GM23338 (cell line): ENCODE measurements around the gene MFGE8. TPM values are rescaled to one million over a fixed set of nuclear protein-coding genes. Genes with fewer than 3 reads are reported as not detected.
"Not testable (repeated sequence)": the region's sequence is repeated elsewhere in the genome, so short reads cannot be mapped to it uniquely, and the experiment has no call there.

Experiments
- ATAC-seq: fragments of 200-7000 bp; cut with Tn5 transposase; 3 replicates; pipeline ENCODE4 v1.9.1; 2020
- DNase-seq: peaks from one replicate; pipeline ENCODE4 v3.0.0-alpha.2; 2015; ENCODE audit warnings: low spot score
- H2AFZ ChIP-seq: fragments of 200-600 bp; sonication (generic); 2 replicates; pipeline ENCODE4 v1.8.0; 2016; ENCODE audit warnings: antibody characterized with exemption, mild to moderate bottlenecking, moderate library complexity
- H3F3A ChIP-seq: fragments of 200-600 bp; sonication (generic); replicated peaks from 2 replicates; pipeline ENCODE4 v1.8.0; 2017; ENCODE audit warnings: antibody characterized with exemption, mixed run types, low read depth
- H3K27ac ChIP-seq: fragments of 200-600 bp; sonication (generic); 2 replicates; pipeline ENCODE4 v1.6.1; 2016; ENCODE audit warnings: low read depth
- H3K27me3 ChIP-seq: fragments of 200-600 bp; sonication (generic); 2 replicates; pipeline ENCODE4 v1.8.0; 2016; ENCODE audit warnings: mild to moderate bottlenecking, mixed run types, moderate library complexity; ENCODE audit not compliant: insufficient read depth
- H3K36me3 ChIP-seq: fragments of 200-600 bp; sonication (generic); 2 replicates; pipeline ENCODE4 v1.8.0; 2016; ENCODE audit warnings: mild to moderate bottlenecking; ENCODE audit not compliant: insufficient read depth
- H3K4me1 ChIP-seq: fragments of 200-600 bp; sonication (generic); 2 replicates; pipeline ENCODE4 v1.8.0; 2016; ENCODE audit warnings: mild to moderate bottlenecking, moderate library complexity; ENCODE audit not compliant: insufficient read depth
- H3K4me2 ChIP-seq: fragments of 200-600 bp; sonication (generic); 2 replicates; pipeline ENCODE4 v1.7.1; 2017; ENCODE audit warnings: mixed run types
- H3K4me3 ChIP-seq: fragments of 200-600 bp; sonication (generic); 2 replicates; pipeline ENCODE4 v1.6.1; 2016; ENCODE audit warnings: mixed run types
- H3K79me2 ChIP-seq: fragments of 200-600 bp; sonication (generic); replicated peaks from 2 replicates; pipeline ENCODE4 v1.8.0; 2017; ENCODE audit warnings: mild to moderate bottlenecking; ENCODE audit not compliant: insufficient read depth
- H3K9me2 ChIP-seq: fragments of 200-600 bp; sonication (generic); 2 replicates; pipeline ENCODE4 v1.8.0; 2017; ENCODE audit not compliant: insufficient read depth
- H4K20me1 ChIP-seq: fragments of 200-600 bp; sonication (generic); replicated peaks from 2 replicates; pipeline ENCODE4 v1.8.0; 2017; ENCODE audit warnings: mild to moderate bottlenecking; ENCODE audit not compliant: insufficient read depth
- H3K27ac Mint-ChIP-seq: 2 replicates; pipeline ENCODE4 v1.8.0; 2020; ENCODE audit warnings: inconsistent platforms, mild to moderate bottlenecking, moderate library complexity, mixed read lengths
- H3K27me3 Mint-ChIP-seq: 3 replicates; pipeline ENCODE4 v1.8.0; 2022; ENCODE audit warnings: low read depth, mild to moderate bottlenecking, moderate library complexity, mixed read lengths, inconsistent platforms; ENCODE audit not compliant: insufficient read depth, poor library complexity
- H3K36me3 Mint-ChIP-seq: 3 replicates; pipeline ENCODE4 v1.8.0; 2021; ENCODE audit warnings: low read depth, mild to moderate bottlenecking, inconsistent platforms, moderate library complexity, mixed read lengths
- H3K4me1 Mint-ChIP-seq: 3 replicates; pipeline ENCODE4 v1.8.0; 2020; ENCODE audit warnings: mild to moderate bottlenecking, inconsistent platforms, mixed read lengths
- H3K4me3 Mint-ChIP-seq: 3 replicates; pipeline ENCODE4 v1.8.0; 2021; ENCODE audit warnings: moderate library complexity, mild to moderate bottlenecking, inconsistent platforms, mixed read lengths
- H3K9me3 Mint-ChIP-seq: 3 replicates; pipeline ENCODE4 v1.8.0; 2020; ENCODE audit warnings: moderate library complexity, mild to moderate bottlenecking, inconsistent platforms, mixed read lengths
- CTCF ChIP-seq, 2 experiments: fragments of 200-600 bp in 1 of 2; sonication (generic) in 1 of 2; conservative IDR thresholded peaks; 2 replicates each; pipeline versions ENCODE4 v1.5.1 to v1.6.1; 2016 to 2017; ENCODE audit warnings: antibody characterized with exemption in 2 of 2, low read depth in 2 of 2, mild to moderate bottlenecking in 2 of 2, moderate library complexity in 1 of 2
- EZH2 ChIP-seq: fragments of 200-600 bp; sonication (generic); IDR thresholded peaks from one replicate; pipeline ENCODE4 v1.8.0; 2017; ENCODE audit warnings: antibody characterized with exemption, mild to moderate bottlenecking, low read depth; ENCODE audit not compliant: unreplicated experiment
- EZH2phosphoT487 ChIP-seq: fragments of 200-600 bp; sonication (generic); IDR thresholded peaks from one replicate; pipeline ENCODE4 v1.8.1; 2018; ENCODE audit warnings: antibody characterized with exemption; ENCODE audit not compliant: unreplicated experiment
- polyA plus RNA-seq: library from polyadenylated mRNA; unstranded; fragments of >200 nt; fragmentation: Nextera tagmentation; extraction: Ambion mirVana; gene quantifications from 2 replicates; pipeline ENCODE4 v1.2.1, GENCODE V29; 2016
- total RNA-seq: library from RNA; depleted of rRNA; stranded (reverse); fragments of >200 nt; shearing (Covaris generic); gene quantifications from 2 replicates; pipeline ENCODE4 v1.2.3, GENCODE V29; 2014

MFGE8 gene
- total and polyA plus RNA-seq, 2 experiments from 2014 or later, result 279 to 671 TPM

- Mint-ChIP-seq H3K27me3 (peaks cover 3% of the 10 kb centered on the region), H3K4me1 (peaks cover 26% of the 10 kb centered on the region), H3K4me3 (no peak overlapping the region; the same call in 2 of the 3 replicates), H3K9me3 (peaks cover 44% of the 10 kb centered on the region), H3K27ac (peak overlapping the region; percentile 72), H3K36me3 (peaks cover 38% of the 10 kb centered on the region)
- peaks cover 31% of the 10 kb centered on the region for H3K4me1 ChIP-seq
- H3K79me2 ChIP-seq, result no peaks in the 10 kb centered on the region
- ATAC-seq (peak; percentile 68), DNase-seq (peak; percentile 74)
- 0 out of 2 replicates have a peak, but pooled peaks cover 3% of the 10 kb centered on the region for H3F3A ChIP-seq
- no peaks in the 10 kb centered on the region for H3K27me3 ChIP-seq
- H3K36me3 ChIP-seq, result peaks cover 2% of the 10 kb centered on the region; the same call in 1 of the 2 replicates
- H3K4me3 ChIP-seq, result no peak overlapping the region
- H2AFZ ChIP-seq, result peak overlapping the region; percentile 1; the same call in 1 of the 2 replicates
- H4K20me1 ChIP-seq, result no peaks in the 10 kb centered on the region
- peak overlapping the region; percentile 94 for H3K27ac ChIP-seq
- TF ChIP-seq EZH2phosphoT487 (no peak), CTCF (conservative IDR thresholded peaks at IDR 0.05; ENCODE audit: low read depth in 2 of 2) (peak; percentile 29 to 62; a peak in 3 of 4 replicates), EZH2 (no peak)
- H3K9me2 ChIP-seq, result peaks cover 12% of the 10 kb centered on the region; the same call in 1 of the 2 replicates
- H3K4me2 ChIP-seq, result peak overlapping the region; percentile 41
Observed at GRCh38 chr15:88938802-88939485, 25.8 kb upstream of the MFGE8 start.

- Mint-ChIP-seq H3K9me3 (peaks cover 56% of the 10 kb centered on the region), H3K4me1 (peaks cover 17% of the 10 kb centered on the region), H3K36me3 (peaks cover 53% of the 10 kb centered on the region)
- not testable (repeated sequence) for H3K79me2 ChIP-seq, H3K27ac Mint-ChIP-seq, H4K20me1 ChIP-seq, ATAC-seq, H3K27ac ChIP-seq, H3K27me3 ChIP-seq, H3K4me3 Mint-ChIP-seq, H3K4me2 ChIP-seq, H3K27me3 Mint-ChIP-seq, H2AFZ ChIP-seq, H3F3A ChIP-seq, H3K36me3 ChIP-seq, H3K4me3 ChIP-seq
- Histone ChIP-seq H3K9me2 (peaks cover 22% of the 10 kb centered on the region; the same call in 1 of the 2 replicates), H3K4me1 (peaks cover 20% of the 10 kb centered on the region)
- DNase-seq, result peak; percentile 51
Observed at GRCh38 chr15:88934449-88934848, 21.3 kb upstream of the MFGE8 start.

GRCh38 chr15:88932875-88933330 lies 19.7 kb upstream of the MFGE8 start:
- ATAC-seq, result no peak
- DNase-seq, result no peak
- H3K4me1 ChIP-seq, result peaks cover 12% of the 10 kb centered on the region
- no peak for TF ChIP-seq EZH2
- H3K27ac ChIP-seq, result no peak overlapping the region
- H3K9me3 Mint-ChIP-seq, result peaks cover 69% of the 10 kb centered on the region
- H3K4me2 ChIP-seq, result no peak overlapping the region
- peaks cover 15% of the 10 kb centered on the region for H3K36me3 ChIP-seq
- no peaks in the 10 kb centered on the region for H3K27me3 ChIP-seq
- peaks cover 22% of the 10 kb centered on the region; the same call in 1 of the 2 replicates for H3K9me2 ChIP-seq
- H3K36me3 Mint-ChIP-seq, result peaks cover 61% of the 10 kb centered on the region
- no peak overlapping the region for H3K4me3 ChIP-seq
- no peaks in the 10 kb centered on the region for H3F3A ChIP-seq
- no peak overlapping the region for H3K4me3 Mint-ChIP-seq
- no peak overlapping the region for H3K27ac Mint-ChIP-seq
- H4K20me1 ChIP-seq, result no peaks in the 10 kb centered on the region
- no peaks in the 10 kb centered on the region for H3K79me2 ChIP-seq
- peaks cover 9% of the 10 kb centered on the region for H3K4me1 Mint-ChIP-seq
- no peak overlapping the region for H2AFZ ChIP-seq
- H3K27me3 Mint-ChIP-seq, result no peaks in the 10 kb centered on the region
